ENCODE measurements around the gene APC2.
"Not testable (repeated sequence)": the region's sequence is repeated elsewhere in the genome, so short reads cannot be mapped to it uniquely, and the experiment has no call there.

The APC2 gene

DNA sequence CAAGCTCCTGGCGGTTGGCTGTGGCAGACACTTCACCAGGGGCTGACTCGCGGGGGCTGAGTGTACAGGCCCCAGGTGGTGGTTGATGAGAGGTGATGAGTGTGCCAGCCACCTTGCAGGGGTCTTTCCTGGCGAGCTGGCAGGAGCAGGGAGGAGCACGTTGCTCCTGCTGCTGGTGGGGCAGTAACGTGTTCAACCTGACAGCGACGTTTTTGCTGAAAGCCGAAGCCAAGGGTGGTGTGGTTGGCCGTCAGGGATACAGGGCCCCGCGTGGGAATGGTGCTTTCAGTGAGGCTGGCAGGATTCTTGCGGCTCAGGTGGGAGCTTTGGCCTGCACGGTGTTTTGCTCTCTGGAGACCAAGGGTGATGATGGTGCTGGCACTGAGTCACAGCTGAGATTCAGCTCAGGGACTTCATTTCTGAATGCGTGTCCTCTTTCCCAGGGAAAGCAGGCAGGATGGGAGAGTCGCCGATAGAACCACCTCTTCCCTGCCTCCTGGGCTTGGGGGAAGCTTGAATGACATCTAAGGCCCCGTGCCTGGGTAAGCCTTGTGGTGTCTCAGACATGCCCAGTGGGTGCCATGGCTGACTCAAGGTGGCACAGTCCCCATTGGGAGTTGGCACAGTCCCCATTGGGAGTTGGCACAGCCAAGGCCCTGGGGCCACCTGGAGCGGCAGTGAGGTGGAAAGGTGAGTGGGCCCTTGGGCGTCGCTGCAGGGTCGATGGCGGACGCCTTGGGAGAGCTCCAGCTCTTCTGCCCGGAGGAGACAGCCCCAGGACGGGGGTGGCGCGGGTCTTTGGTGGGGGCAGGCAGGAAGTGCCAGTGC, 33.7 kb upstream of the APC2 start:
- no peak for DNase-seq

DNA sequence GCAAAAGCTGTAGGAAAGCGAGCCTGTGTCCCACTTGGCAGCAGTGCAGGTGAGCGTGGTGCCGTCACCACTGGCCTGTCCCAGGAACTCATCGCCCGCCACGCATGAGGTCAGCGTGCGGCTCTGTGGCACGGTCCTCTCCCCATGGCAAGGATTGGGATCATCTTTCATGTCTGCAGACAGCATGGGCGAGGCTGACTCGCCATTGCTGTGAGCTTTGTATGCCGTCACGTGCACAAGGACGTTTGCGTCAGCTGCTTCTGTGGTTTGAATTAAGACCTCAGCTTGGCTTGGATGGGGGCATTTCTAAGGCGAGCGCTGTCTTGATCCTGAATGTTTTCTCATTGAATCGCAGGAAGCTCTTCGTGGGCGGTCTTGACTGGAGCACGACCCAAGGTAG, 32.8 kb upstream of the APC2 start:
- DNase-seq: peak; percentile 61

DNA sequence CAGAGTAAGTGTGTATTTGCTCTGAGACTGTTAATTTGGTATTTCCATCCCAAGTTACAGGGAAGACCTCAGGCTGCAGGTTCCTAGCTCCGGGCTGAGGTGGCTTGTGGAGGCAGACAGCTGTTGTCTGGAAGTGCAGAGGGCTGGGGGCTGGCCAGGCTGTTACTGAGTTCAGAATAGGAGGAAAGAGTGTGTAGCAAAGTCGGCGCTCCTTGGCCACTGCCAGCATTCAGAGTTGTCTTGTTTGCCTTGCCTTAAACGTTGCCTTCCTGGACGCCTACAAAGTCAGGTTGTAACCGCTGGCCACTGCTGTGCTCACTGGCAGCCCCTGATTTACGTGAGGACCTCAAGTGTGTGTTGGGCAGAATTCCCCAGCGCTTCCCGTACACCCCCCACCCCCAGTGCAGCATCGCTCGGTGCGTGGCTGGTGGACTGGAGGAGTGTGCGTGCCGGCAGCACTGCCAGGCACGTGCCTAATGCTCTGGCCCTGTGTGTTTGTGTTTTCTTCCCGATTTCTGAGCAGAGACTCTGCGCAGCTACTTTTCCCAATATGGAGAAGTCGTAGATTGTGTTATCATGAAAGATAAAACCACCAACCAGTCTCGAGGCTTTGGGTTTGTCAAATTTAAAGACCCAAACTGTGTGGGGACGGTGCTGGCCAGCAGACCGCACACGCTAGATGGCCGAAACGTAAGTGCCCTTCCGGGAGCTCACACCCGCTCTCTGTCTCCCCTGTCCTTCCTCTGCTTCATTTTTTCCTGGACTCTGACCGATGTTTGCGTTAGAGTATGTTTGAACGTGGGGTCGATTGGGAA, 32.0 kb upstream of the APC2 start:
- no peak for DNase-seq

DNA sequence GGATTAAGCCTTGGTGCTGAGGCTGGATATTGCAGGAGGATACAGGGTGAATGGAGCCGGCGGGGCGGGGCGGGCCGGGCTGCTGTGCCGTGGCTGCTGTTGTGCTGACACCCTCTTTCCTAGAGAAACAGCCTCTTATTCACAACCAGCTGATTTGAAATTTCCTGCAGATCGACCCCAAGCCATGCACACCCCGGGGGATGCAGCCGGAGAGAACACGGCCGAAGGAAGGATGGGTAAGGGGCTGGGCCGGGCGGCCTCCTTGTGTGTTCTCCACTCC, 31.5 kb upstream of the APC2 start:
- no peak for DNase-seq

DNA sequence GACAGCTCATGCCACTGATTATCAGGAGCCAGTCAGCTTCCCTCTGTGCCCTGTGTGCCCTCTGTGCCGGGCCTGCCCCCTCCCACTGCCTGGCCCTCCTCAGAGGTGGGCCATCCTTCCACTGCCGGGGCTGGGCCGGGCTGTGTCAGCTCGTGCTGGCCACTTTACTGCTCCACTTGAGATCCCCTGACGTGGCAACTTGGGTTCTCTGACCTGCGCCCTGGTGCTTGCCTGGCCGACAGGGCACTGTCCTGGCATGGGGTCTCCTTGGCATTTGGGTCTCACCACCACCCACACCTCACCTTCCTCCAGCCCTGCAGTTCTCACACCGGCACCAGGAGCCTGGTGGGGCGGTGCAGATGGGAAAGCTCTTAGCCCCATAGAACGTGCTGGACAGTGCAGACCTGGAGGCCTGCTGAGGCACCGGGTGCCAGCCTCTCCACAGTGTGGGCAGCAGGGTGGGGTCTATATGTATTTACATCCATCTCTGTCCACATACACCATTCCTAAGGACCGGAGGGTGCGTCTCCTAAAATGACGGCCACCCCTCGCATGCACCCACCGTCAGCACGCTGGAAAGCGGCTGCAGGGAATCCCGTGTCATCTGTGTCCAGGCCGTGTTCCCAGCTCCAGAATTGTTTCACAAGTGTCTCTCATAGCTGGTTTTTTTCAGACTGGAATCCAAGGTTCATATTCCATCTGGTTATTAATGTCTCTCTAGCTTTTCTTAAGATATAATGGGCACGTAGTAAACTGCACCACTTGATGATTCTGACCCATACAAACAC, 30.8 kb upstream of the APC2 start:
- no peak for DNase-seq

DNA sequence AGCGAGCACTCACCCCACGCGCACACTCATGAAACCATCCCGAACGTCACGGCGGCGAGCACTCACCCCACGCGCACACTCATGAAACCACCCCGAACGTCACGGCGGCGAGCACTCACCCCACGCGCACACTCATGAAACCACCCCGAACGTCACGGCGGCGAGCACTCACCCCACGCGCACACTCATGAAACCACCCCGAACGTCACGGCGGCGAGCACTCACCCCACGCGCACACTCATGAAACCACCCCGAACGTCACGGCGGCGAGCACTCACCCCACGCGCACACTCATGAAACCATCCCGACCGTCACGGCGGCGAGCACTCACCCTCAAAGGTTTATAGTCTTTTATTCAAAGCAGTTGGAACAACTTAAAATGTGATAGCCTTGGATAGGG, 29.8 kb upstream of the APC2 start:
- DNase-seq: not testable (repeated sequence)

DNA sequence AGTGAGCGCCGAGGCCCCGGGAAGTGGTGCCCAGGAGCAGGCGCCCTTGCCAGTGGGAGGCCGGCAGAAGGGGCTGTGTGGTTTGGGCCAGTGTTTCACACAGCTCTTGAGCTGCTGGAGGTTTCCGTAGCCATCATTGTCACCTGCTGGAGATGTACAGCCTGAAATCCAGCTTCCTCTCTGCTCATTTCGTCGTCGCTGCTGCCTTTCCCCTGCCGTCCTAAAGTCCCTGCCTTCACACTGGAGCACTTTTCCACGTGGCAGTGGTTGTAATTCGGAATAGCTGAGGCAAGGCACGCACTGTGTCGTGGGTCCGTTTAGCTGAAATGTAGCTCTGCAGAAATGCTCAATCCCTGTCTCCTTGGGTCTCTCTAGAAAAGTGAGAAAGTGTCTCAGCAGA, 29.3 kb upstream of the APC2 start:
- DNase-seq: no peak

DNA sequence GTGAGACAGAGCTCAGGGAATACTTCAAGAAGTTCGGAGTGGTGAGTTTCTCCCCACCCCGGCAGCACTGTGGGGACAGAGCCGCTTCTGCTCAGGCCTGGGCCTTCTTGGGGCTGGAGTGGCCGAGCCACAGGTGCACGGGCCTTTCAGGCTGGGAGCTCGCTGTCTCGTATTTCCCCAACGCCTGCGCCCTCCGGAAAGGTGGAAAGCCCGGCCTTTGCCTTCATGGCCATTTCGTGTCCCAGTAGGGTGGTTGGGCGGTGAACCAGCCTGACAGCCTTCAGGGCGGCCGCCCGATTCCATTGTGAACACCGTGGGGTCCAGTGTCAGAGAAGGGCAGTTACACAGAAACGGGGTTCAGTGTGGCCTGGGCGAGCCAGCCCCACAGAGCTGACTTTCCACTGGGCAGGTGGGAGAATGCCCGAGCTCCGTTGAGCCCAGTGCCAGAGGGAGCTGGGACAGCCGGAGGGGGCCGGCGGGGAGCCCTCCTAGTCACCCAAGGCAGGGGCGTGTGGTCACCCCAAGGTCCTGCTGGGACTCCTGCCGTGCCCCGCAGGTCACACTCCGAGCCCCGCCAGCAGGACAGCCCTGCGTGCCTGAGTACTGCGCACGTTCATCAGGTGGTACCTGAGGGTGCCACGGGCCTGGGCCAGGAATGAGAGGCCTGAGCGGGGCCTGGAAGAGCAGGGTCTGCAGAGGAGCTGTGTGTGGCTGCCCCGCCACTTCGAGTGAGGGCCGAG, 28.5 kb upstream of the APC2 start:
- no peak for DNase-seq

DNA sequence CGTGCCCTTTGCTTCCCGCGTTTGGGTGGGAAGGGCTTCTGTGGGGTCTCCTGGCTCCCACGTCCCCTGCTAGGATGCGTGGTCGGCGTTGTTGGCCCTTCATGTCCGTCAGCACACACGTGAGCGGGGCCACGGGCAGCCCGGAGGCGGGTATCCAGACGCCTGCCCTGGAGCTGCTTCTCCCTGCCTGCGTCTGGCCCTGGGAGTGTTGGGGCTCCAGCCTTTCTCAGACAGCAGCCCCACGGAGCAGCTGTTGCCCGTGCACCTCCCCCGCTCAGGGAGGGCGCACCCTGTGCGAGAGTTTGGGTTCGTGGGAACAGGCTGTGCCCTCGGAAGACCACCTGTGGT, 28.0 kb upstream of the APC2 start:
- DNase-seq: no peak

DNA sequence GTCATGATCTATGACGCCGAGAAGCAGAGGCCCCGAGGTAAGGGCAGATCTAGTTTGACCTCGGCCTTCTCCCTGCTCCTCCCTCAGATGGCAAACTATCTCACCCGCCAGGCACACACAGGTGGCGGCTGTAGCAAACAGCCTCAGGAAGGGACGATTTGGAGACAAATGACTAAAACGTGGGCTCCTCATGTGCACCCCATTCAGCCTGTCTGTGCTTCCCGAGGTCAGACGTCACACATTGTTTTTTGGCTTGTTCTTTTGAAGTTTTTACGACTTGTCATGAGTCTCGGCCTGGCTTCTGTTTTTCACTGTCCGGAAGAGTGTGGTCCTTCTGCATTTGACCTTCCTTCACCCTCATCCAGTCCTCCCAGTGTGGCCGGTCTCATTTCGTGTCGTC, 27.6 kb upstream of the APC2 start:
- no peak for DNase-seq

DNA sequence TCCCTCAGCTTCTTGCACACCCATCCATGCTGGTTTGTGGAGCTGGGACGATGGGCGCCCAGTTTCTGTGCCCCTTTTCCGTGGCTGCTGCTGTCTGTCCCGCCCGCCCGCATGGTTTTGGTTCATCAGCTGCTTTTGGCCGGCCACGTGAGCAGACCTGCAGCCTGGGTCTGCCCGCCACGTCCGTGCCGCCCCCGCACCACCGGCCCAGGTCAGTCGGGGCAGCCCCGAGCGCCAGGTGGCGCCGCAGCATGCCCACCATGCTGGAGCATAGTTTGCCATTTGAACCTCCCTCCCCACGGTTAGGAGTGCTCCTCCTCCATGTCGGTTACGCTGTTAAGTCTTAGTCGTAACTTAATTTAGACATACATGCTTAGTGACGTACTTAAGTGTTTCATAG, 27.0 kb upstream of the APC2 start:
- no peak for DNase-seq

DNA sequence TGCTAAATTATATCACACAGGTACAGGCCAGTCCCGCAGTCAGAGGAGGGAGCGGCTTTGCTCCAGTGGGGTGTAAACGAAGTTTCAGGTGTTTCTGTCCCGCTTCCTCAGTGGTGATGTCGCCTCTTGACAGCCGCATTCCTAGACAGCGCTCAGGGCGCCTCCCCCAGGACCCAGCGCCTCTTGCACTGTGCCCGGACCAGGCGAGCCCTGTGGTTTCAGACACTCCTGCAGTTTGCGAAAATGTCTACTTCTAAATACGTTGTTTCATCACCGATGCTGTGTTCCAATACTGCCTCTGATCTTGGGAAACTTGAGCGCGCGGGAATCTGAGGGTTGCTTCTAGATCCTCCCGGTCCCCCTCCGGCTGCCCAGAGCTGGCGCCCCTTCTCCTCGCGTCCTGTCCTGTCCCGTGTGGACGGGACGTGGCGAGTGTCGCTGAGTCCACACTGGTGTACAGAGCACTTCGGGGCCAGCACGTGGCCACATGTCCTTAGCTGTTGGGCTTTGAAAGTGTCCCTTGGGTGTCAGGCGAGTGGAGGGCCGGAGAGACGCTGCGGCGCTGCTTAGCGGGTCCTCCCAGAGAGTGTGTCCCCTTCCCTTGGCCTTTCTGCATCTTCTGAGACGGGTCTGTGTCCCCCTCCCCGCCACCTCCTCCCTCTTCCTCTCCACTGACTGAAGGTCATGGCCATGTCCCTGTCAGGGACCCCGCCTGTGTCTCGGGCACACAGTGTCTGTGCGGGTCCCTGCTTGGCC, 26.3 kb upstream of the APC2 start:
- no peak for DNase-seq

DNA sequence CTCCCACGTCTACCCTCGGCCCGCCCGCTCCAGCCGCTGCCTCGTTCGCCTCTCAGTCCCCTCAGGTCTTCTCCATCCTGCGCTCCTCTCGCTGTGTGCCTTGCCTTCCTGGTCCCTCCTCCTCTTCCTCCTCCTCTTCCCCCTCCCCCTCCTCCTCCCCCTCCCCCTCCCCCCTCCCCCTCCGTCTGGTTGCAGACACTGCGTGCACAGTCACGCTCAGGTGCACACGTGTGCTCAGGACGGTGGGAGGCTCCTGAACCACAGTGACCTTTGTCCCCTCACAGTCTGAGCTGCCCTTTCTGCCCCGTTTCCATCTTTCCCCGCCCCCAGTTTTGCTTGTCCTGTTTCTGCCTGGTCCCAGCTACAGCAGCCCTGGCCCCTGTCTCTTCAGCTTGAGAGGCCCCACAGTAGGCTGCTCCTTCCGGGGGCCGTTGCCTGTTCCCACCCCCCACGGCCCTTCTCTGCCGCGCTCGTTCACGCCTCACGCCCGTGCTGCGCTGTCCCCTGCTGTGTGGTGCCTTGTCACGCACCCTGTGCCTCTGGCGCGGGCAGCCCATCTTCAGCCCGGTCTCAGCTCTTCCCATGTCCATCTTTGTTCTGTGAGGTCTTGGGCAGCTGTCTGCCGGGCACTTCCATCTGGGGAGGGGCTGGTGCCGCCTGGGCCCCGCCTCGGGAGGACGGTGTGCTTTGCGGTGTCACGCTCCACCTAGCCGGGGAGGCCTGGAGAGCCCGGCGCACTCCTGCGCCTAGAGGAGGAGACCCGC, 25.5 kb upstream of the APC2 start:
- DNase-seq: no peak

DNA sequence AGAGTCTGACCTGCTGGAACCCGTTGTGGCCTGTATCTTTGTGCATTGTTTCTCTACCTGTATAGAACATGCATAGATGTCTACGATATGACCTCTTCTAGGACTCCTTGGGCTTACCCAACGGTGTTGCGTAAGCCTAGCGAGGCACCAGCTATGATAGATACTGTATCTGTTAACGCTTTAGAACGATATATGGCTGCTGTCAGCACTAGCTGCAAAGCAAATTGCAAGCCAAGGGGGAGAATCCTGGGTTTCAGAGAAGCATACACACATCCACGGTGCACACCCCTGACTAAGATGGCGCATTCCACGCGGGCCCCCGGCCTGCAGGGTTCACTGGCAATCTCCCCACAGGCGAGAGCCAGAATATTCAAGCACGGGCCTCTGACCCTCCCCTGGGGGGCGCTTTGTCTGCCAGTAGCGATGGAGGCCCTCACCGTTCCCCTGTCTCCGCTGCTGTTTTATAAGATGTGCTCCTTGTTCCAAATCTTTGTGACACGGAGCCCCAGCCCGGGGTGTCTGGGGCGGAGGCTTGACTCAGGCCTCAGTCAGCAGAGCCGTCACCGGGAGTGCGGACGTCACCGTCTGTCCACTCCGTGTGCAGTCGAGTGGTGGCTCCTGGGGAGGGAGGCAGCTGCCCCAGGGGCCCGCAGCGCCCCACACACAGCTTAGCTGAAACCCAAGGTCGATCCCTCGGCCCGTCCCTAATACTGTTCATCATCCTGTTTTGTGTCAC, 24.7 kb upstream of the APC2 start:
- no peak for DNase-seq

DNA sequence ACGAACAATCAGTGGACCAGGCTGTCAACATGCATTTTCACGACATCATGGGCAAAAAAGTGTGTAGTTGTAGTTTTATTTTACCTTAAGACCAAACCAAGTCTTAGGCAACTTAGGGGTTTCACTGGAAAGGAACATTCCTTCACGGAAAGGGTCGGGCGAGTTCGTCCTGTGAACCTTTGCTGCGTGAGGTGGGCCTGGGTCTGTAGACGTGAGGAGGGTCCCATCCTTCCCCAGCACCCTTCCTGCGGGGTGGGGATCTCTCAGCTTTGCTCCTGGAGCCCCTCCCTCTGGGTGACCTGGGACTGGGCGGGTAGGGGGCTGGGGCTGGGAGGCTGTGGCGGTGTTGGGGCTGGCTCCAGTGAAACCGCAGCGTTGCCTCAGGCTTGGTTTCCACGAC, 24.0 kb upstream of the APC2 start:
- no peak for DNase-seq

DNA sequence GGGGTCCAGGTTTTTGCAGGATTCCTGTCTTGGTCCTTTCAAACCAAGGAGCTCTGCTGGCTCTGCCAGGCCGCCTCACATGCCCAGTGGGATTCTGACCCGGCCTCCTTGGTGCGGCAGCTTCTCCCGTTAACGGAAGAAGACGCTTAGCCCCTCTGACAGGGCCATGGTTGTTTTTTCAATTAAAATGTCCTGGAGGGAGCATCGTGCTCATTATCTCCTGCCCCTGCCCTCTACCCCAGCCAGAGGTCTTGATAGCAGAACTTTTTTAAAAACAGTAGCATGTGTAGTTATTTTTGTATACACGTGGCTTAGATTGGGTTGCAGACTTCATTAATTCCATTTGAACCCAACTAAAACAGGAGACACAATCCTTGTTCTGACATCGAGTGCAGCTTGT, 23.2 kb upstream of the APC2 start:
- DNase-seq: no peak

DNA sequence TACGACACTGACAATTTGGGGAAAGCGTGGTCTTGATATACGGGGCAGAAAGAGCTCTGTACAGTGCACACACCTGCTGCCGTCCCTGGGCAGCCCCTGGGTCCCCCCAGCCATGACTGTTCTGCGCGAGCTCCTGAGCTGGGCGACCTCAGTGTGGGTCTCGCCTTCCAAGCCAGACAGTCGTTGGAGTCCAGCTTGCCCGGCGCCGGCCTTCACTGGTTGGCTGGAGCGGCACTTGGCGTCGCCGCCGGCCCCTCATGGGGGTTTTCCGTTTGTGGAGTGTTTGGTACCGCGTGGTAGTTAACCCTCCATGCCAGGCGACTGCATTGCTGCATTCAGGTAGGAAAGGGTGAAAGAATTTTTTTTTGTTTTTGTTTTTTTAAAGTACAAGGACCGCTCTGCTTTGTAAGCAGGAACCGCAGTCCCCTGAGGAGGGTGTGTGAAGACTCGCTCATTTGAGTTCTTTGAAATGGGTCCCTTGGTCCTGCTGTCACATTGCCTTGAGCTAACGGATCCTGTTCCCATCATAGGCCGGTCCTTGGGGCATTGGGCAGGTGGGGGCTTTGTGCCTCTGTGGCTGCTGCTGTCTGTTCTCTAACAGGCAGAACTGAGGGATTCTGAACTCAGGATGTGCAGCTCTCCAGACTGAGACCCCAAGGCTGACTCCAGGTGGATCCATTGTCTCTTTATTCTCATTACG, 22.6 kb upstream of the APC2 start:
- no peak for DNase-seq

DNA sequence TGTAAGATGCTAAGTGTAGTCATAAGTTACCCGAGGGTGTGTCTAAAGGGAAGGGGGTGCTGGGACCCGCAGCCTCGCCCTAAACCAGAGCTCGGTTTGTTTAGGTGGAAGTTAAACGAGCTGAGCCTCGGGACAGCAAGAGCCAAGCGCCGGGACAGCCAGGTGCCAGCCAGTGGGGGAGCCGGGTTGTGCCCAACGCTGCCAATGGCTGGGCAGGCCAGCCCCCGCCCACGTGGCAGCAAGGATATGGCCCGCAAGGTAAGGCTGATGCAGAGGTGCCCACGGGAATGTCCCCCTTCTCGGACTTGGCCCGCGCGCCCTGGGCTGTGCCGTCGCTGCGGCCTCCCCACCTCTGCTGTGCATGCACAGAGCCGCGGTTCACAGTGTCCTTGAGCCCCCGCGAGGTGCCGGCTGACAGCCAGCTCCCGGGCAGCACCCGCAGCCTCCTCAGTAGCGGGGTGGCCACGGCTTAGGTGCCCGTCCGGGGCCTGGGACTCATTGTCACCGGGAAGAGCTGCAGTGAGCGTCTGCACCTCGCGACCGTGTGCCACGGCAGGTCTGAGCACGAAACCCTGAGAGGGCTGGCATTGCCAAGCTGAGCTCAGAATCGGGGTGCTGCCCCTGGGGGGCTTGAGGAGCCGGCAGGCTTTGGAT, 21.1 kb upstream of the APC2 start:
- no peak for DNase-seq

DNA sequence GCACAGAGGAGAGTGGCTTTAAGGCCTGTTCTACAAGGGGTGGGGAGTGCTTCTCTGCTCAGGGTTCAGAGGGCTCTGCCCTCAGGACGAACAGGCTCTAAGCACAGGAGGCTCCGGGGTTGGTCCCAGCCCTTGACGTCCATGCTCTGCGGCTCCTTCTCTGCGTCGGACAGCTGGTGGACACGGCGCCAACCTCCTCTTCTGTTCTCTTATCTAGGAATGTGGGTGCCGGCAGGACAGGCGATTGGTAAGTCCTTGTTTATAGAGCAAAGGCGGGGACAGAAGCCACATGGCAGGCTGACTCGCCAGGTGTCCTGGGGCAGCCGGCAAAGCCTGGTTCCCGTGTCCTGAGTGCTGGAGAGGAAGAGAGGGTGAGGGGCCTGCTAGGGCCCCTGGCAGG, 20.2 kb upstream of the APC2 start:
- no peak for DNase-seq

DNA sequence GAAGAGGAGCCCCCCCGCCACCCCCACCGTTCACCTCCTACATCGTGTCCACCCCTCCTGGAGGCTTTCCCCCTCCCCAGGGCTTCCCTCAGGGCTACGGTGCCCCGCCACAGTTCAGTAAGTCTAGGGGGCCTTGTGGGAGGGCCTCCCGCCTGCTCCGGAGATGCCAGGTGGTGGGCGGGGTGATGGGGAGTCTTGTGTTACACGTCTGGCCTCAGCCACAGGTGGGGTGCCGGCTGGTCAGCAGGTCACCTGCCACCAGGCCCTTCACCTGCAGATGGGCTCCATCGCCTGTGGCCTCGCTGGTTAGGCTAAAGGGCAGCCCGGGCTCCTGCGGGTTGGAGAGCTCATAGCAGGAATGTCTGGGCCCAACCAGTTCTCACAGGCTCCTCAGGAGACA, 19.7 kb upstream of the APC2 start:
- DNase-seq: no peak
